Vagina (tissue), 2 donors: ENCODE data around the gene CABP1.

Experiments
- POLR2A ChIP-seq, 2 donors: fragments of 450-650 bp; IDR thresholded peaks; one replicate each; pipeline ENCODE4 v1.6.1; 2017; ENCODE audit warnings: antibody characterized with exemption in 2 of 2, mild to moderate bottlenecking in 2 of 2, moderate library complexity in 2 of 2
- POLR2AphosphoS5 ChIP-seq, 2 donors: sonication (generic); formaldehyde crosslinking; IDR thresholded peaks; one replicate each; pipeline ENCODE4 v1.9.0; 2017; ENCODE audit warnings: antibody characterized with exemption in 2 of 2, mild to moderate bottlenecking in 2 of 2, low read depth in 1 of 2; ENCODE audit not compliant: insufficient read depth in 1 of 2
- TF ChIP-seq, protein P1 (sequence below), 3 experiments: fragments of 450-650 bp in 2 of 3; fragments of 200-600 bp in 1 of 3; sonication (generic) in 1 of 3; IDR thresholded peaks; one replicate each; pipeline ENCODE4 v1.5.1; 2017 to 2019; ENCODE audit warnings: antibody characterized with exemption in 3 of 3, mild to moderate bottlenecking in 2 of 3, moderate library complexity in 2 of 3

DNA sequence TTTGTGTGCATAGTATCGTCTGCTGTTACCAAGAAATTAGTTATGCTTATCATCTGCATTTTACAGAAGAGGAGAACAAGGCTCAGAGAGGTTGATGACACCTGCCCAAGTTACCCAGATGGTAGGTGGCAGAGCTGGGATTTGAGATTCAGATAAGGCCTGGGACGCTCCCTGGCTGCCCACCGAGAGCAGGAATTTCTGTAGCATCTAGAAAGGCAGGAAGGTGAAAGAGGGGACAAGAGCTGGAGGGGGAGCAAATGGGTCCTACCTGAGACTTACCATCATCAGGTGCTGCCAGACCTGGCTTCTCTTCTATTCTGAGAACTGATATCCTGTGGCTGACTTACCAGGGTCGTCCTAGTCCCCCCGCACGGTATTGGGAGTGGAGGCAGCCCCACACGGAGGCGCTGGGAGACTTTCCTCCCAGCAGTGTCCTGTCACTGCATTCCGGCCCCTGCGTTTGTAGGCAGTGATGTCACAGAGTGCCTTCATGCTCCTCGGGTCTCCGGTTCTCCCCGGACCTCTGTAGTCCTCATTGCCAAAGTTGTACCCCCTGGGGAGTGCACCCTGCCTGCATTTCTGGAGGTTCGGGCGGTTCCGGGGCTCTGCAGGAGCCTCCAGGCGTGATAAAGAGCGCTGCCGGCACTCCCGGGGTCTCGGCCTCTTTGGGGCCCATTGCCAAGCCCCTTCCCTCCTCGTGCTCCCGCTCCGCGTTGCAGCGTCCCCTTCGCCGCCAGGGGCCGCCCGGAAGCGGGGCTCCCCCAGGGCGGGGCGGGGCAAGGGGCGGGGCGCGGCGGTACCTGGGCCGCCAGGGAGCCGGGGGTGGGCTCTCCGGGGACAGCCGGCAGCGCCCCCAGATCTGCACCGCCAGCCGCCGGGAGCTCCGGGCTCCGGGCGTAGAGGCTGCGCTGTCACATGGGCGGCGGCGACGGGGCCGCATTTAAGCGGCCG, at the start of gene CABP1:
- TF ChIP-seq, protein P1, sequence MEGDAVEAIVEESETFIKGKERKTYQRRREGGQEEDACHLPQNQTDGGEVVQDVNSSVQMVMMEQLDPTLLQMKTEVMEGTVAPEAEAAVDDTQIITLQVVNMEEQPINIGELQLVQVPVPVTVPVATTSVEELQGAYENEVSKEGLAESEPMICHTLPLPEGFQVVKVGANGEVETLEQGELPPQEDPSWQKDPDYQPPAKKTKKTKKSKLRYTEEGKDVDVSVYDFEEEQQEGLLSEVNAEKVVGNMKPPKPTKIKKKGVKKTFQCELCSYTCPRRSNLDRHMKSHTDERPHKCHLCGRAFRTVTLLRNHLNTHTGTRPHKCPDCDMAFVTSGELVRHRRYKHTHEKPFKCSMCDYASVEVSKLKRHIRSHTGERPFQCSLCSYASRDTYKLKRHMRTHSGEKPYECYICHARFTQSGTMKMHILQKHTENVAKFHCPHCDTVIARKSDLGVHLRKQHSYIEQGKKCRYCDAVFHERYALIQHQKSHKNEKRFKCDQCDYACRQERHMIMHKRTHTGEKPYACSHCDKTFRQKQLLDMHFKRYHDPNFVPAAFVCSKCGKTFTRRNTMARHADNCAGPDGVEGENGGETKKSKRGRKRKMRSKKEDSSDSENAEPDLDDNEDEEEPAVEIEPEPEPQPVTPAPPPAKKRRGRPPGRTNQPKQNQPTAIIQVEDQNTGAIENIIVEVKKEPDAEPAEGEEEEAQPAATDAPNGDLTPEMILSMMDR (IDR thresholded peaks at IDR 0.05) = no peak
- TF ChIP-seq POLR2A (IDR thresholded peaks at IDR 0.05) (no peak), POLR2AphosphoS5 (IDR thresholded peaks at IDR 0.05; ENCODE audit: insufficient read depth in 1 of 2, low read depth in 1 of 2) (no peak)
